ENCODE data around the gene USHBP1. TPM values are rescaled to one million over a fixed set of nuclear protein-coding genes. Genes with fewer than 3 reads are reported as not detected.

USHBP1 gene
- total and polyA plus RNA-seq, 2 of the 13 experiments (the other 11 are each of a cell fraction or from before 2014, with no cell fraction given) = 0.15 to 1.5 TPM

DNA sequence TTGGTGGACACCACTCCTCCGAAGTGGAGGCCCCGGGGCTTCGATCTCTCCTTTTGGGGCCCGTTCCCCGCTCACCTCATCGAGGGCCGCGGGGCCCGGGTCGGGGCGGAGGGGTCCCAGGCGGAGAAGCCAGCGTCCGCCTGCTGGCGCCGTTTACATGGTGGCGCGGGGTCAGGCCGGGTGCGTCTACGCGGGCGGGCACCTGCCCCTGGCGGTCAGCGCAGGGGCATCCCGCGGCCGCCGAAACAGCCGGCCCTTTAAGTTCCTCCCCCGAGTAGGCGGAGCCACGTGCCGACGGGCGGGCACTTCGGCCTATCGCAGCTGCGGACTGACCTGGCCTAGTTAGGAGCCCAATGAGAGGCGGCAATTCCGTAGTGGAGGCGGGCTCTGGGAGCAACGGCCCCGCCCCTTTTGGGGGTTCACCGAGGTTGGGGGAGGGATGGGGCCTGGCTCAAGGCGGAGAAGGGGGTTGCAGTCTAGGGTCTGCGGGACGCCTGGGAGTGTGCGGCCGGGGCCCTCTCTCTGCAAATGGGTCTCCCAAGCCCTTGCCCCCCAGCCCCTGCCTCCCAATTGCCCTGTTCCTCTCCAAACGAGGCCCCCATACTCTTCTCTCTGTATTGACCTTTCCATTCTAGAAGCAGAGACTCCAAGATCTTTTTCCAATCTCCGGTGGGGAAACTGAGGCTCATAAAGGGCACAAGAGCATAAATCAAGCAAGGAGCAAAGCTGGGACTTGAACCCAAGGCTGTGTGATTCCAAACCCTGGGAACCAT is 38.8 kb upstream of the USHBP1 start, which contains the start of gene ABHD8 (continued):
- TF ChIP-seq NFKB2 (CRISPR knock-in tag; IDR thresholded peaks at IDR 0.05; ENCODE audit: borderline replicate concordance) (no peak), FOXA1 (IDR thresholded peaks at IDR 0.05) (no peak), FOXA1 (CRISPR knock-in tag; IDR thresholded peaks at IDR 0.05) (peak; percentile 78), ERF (CRISPR knock-in tag; IDR thresholded peaks at IDR 0.05) (peak; percentile 76; the same call in 1 of the 2 replicates), ZBTB3 (CRISPR knock-in tag; IDR thresholded peaks at IDR 0.05; ENCODE audit: borderline replicate concordance, low read depth) (no peak), RBM22 (optimal IDR thresholded peaks at IDR 0.05; ENCODE audit: low read length) (no peak), ZFP82 (CRISPR knock-in tag; IDR thresholded peaks at IDR 0.05; ENCODE audit: borderline replicate concordance) (no peak), SMARCC2 (IDR thresholded peaks at IDR 0.05) (no peak), ZFP36L2 (CRISPR knock-in tag; IDR thresholded peaks at IDR 0.05) (no peak), U2AF2 (IDR thresholded peaks at IDR 0.05; ENCODE audit: low read depth, low read length) (no peak), ZNF747 (CRISPR knock-in tag; IDR thresholded peaks at IDR 0.05; ENCODE audit: borderline replicate concordance) (0 out of 2 replicates have a peak, but pooled peaks have one; percentile 58), CBX2 (IDR thresholded peaks at IDR 0.05; ENCODE audit: low read depth, low read length) (no peak), CBX2 (CRISPR knock-in tag; IDR thresholded peaks at IDR 0.05; ENCODE audit: low read depth) (no peak), ZNF30 (CRISPR knock-in tag; IDR thresholded peaks at IDR 0.05) (no peak), NCOA1 (CRISPR knock-in tag; IDR thresholded peaks at IDR 0.05) (no peak), ZFP62 (CRISPR knock-in tag; IDR thresholded peaks at IDR 0.05) (no peak), PHB2 (IDR thresholded peaks at IDR 0.05; ENCODE audit: partially characterized antibody) (no peak), DNMT3B (CRISPR knock-in tag; conservative IDR thresholded peaks at IDR 0.05) (no peak), RBFOX2 (IDR thresholded peaks at IDR 0.05; ENCODE audit: low read depth, low read length) (peak; percentile 83), ZNF24 (IDR thresholded peaks at IDR 0.05) (no peak), ZNF547 (CRISPR knock-in tag; IDR thresholded peaks at IDR 0.05) (no peak), NFKBIZ (CRISPR knock-in tag; IDR thresholded peaks at IDR 0.05) (no peak)
- TF ChIP-seq, protein P1, sequence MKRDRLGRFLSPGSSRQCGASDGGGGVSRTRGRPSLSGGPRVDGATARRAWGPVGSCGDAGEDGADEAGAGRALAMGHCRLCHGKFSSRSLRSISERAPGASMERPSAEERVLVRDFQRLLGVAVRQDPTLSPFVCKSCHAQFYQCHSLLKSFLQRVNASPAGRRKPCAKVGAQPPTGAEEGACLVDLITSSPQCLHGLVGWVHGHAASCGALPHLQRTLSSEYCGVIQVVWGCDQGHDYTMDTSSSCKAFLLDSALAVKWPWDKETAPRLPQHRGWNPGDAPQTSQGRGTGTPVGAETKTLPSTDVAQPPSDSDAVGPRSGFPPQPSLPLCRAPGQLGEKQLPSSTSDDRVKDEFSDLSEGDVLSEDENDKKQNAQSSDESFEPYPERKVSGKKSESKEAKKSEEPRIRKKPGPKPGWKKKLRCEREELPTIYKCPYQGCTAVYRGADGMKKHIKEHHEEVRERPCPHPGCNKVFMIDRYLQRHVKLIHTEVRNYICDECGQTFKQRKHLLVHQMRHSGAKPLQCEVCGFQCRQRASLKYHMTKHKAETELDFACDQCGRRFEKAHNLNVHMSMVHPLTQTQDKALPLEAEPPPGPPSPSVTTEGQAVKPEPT (CRISPR knock-in tag; IDR thresholded peaks at IDR 0.05; ENCODE audit: low read depth) = no peak
- TF ChIP-seq, protein P2, sequence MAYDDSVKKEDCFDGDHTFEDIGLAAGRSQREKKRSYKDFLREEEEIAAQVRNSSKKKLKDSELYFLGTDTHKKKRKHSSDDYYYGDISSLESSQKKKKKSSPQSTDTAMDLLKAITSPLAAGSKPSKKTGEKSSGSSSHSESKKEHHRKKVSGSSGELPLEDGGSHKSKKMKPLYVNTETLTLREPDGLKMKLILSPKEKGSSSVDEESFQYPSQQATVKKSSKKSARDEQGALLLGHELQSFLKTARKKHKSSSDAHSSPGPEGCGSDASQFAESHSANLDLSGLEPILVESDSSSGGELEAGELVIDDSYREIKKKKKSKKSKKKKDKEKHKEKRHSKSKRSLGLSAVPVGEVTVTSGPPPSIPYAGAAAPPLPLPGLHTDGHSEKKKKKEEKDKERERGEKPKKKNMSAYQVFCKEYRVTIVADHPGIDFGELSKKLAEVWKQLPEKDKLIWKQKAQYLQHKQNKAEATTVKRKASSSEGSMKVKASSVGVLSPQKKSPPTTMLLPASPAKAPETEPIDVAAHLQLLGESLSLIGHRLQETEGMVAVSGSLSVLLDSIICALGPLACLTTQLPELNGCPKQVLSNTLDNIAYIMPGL (CRISPR knock-in tag; IDR thresholded peaks at IDR 0.05; ENCODE audit: borderline replicate concordance in 1 of 2, low read depth in 1 of 2) = peak; percentile 67 to 90
- TF ChIP-seq, protein P3, sequence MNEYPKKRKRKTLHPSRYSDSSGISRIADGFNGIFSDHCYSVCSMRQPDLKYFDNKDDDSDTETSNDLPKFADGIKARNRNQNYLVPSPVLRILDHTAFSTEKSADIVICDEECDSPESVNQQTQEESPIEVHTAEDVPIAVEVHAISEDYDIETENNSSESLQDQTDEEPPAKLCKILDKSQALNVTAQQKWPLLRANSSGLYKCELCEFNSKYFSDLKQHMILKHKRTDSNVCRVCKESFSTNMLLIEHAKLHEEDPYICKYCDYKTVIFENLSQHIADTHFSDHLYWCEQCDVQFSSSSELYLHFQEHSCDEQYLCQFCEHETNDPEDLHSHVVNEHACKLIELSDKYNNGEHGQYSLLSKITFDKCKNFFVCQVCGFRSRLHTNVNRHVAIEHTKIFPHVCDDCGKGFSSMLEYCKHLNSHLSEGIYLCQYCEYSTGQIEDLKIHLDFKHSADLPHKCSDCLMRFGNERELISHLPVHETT (CRISPR knock-in tag; conservative IDR thresholded peaks at IDR 0.05) = no peak

Data from HepG2 (cell line).